Measurements from ENCODE around the gene LIF.

The LIF gene

DNA sequence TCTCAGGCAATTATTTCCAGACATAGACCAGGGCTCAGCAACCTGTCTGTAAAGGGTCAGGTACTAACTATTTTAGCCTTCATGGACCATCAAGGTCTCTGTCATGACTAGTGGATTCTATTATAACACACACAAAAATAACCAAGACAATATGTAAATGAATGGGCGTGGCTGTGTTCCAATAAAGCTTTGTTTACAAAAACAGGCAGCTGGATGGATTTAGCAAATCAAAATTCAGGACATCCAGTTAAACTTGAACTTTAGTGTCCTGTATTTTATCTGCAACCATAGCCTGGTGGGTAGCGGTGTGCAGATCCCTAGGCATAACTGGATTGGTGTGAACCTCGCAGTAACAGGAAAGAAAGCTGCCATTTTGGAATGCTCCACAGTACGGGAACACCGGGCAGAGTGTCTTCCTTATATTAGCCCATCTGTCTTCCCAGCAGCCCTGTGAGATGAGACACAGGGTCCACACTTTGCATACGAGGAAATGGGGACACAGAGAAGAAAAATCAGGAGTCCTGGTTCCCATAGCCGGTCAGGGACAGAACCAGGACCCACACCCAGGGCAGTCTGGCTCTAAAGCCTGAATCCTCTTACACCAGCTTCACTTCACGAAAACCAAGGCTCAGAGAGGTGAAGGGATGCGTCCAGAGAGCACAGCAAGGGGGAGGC, 15.6 kb downstream of the LIF start:
- ATAC-seq = no peak
- TF ChIP-seq TCF4 (CRISPR knock-in tag; IDR thresholded peaks at IDR 0.05; ENCODE audit: borderline replicate concordance) = no peak

DNA sequence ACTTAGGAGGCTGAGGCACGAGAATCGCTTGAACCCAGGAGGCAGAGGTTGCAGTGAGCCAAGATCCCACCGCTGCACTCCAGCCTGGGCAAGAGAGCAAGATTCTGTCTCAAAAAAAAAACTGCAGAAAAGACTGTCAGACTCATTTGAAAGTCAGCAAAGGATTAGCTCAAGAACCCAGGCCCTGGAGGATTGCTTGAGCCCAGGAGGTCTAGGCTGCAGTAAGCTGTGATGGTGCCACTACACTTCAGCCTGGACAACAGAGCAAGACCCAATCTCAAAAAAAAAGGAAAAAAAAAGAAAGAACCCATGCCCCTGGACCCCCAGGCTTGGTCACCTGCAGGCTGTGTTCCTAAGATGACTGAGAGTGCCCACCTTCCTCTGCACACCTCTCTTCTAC, 16.2 kb downstream of the LIF start:
- no peak for TF ChIP-seq TOX (CRISPR knock-in tag; IDR thresholded peaks at IDR 0.05; ENCODE audit: borderline replicate concordance)
- TF ChIP-seq ZFP3 (CRISPR knock-in tag; IDR thresholded peaks at IDR 0.05) = no peak
- TF ChIP-seq, protein P1, sequence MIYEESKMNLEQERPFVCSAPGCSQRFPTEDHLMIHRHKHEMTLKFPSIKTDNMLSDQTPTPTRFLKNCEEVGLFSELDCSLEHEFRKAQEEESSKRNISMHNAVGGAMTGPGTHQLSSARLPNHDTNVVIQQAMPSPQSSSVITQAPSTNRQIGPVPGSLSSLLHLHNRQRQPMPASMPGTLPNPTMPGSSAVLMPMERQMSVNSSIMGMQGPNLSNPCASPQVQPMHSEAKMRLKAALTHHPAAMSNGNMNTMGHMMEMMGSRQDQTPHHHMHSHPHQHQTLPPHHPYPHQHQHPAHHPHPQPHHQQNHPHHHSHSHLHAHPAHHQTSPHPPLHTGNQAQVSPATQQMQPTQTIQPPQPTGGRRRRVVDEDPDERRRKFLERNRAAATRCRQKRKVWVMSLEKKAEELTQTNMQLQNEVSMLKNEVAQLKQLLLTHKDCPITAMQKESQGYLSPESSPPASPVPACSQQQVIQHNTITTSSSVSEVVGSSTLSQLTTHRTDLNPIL (CRISPR knock-in tag; IDR thresholded peaks at IDR 0.05; ENCODE audit: low read depth) = no peak
- no peak for TF ChIP-seq ESRRG (CRISPR knock-in tag; IDR thresholded peaks at IDR 0.05)
- TF ChIP-seq, protein P2, sequence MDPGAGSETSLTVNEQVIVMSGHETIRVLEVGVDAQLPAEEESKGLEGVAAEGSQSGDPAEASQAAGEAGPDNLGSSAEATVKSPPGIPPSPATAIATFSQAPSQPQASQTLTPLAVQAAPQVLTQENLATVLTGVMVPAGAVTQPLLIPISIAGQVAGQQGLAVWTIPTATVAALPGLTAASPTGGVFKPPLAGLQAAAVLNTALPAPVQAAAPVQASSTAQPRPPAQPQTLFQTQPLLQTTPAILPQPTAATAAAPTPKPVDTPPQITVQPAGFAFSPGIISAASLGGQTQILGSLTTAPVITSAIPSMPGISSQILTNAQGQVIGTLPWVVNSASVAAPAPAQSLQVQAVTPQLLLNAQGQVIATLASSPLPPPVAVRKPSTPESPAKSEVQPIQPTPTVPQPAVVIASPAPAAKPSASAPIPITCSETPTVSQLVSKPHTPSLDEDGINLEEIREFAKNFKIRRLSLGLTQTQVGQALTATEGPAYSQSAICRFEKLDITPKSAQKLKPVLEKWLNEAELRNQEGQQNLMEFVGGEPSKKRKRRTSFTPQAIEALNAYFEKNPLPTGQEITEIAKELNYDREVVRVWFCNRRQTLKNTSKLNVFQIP (CRISPR knock-in tag; IDR thresholded peaks at IDR 0.05; ENCODE audit: borderline replicate concordance, low read depth) = no peak
- TF ChIP-seq, protein P3, sequence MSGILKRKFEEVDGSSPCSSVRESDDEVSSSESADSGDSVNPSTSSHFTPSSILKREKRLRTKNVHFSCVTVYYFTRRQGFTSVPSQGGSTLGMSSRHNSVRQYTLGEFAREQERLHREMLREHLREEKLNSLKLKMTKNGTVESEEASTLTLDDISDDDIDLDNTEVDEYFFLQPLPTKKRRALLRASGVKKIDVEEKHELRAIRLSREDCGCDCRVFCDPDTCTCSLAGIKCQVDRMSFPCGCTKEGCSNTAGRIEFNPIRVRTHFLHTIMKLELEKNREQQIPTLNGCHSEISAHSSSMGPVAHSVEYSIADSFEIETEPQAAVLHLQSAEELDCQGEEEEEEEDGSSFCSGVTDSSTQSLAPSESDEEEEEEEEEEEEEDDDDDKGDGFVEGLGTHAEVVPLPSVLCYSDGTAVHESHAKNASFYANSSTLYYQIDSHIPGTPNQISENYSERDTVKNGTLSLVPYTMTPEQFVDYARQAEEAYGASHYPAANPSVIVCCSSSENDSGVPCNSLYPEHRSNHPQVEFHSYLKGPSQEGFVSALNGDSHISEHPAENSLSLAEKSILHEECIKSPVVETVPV (CRISPR knock-in tag; IDR thresholded peaks at IDR 0.05) = no peak
- TF ChIP-seq ZNF565 (CRISPR knock-in tag; conservative IDR thresholded peaks at IDR 0.05; ENCODE audit: low read depth) = no peak
- TF ChIP-seq ZNF70 (CRISPR knock-in tag; IDR thresholded peaks at IDR 0.05) = no peak
- TF ChIP-seq, protein P4, sequence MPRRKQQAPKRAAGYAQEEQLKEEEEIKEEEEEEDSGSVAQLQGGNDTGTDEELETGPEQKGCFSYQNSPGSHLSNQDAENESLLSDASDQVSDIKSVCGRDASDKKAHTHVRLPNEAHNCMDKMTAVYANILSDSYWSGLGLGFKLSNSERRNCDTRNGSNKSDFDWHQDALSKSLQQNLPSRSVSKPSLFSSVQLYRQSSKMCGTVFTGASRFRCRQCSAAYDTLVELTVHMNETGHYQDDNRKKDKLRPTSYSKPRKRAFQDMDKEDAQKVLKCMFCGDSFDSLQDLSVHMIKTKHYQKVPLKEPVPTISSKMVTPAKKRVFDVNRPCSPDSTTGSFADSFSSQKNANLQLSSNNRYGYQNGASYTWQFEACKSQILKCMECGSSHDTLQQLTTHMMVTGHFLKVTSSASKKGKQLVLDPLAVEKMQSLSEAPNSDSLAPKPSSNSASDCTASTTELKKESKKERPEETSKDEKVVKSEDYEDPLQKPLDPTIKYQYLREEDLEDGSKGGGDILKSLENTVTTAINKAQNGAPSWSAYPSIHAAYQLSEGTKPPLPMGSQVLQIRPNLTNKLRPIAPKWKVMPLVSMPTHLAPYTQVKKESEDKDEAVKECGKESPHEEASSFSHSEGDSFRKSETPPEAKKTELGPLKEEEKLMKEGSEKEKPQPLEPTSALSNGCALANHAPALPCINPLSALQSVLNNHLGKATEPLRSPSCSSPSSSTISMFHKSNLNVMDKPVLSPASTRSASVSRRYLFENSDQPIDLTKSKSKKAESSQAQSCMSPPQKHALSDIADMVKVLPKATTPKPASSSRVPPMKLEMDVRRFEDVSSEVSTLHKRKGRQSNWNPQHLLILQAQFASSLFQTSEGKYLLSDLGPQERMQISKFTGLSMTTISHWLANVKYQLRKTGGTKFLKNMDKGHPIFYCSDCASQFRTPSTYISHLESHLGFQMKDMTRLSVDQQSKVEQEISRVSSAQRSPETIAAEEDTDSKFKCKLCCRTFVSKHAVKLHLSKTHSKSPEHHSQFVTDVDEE (CRISPR knock-in tag; IDR thresholded peaks at IDR 0.05) = no peak
- no peak for TF ChIP-seq ZFP30 (CRISPR knock-in tag; IDR thresholded peaks at IDR 0.05)
- no peak for TF ChIP-seq TCF4 (CRISPR knock-in tag; IDR thresholded peaks at IDR 0.05; ENCODE audit: borderline replicate concordance)
- TF ChIP-seq CSDC2 (CRISPR knock-in tag; IDR thresholded peaks at IDR 0.05) = no peak
- TF ChIP-seq RARB (CRISPR knock-in tag; IDR thresholded peaks at IDR 0.05) = no peak
- TF ChIP-seq ZNF8 (CRISPR knock-in tag; IDR thresholded peaks at IDR 0.05) = no peak
- no peak for TF ChIP-seq OSR1 (CRISPR knock-in tag; IDR thresholded peaks at IDR 0.05)
- no peak for TF ChIP-seq ISL1 (CRISPR knock-in tag; IDR thresholded peaks at IDR 0.05)
- TF ChIP-seq BACH2 (CRISPR knock-in tag; IDR thresholded peaks at IDR 0.05; ENCODE audit: borderline replicate concordance) = no peak
- TF ChIP-seq PPARA (CRISPR knock-in tag; IDR thresholded peaks at IDR 0.05; ENCODE audit: borderline replicate concordance) = no peak
- no peak for TF ChIP-seq ZC3H10 (CRISPR knock-in tag; IDR thresholded peaks at IDR 0.05)
- TF ChIP-seq, protein P5, sequence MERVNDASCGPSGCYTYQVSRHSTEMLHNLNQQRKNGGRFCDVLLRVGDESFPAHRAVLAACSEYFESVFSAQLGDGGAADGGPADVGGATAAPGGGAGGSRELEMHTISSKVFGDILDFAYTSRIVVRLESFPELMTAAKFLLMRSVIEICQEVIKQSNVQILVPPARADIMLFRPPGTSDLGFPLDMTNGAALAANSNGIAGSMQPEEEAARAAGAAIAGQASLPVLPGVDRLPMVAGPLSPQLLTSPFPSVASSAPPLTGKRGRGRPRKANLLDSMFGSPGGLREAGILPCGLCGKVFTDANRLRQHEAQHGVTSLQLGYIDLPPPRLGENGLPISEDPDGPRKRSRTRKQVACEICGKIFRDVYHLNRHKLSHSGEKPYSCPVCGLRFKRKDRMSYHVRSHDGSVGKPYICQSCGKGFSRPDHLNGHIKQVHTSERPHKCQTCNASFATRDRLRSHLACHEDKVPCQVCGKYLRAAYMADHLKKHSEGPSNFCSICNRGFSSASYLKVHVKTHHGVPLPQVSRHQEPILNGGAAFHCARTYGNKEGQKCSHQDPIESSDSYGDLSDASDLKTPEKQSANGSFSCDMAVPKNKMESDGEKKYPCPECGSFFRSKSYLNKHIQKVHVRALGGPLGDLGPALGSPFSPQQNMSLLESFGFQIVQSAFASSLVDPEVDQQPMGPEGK (CRISPR knock-in tag; IDR thresholded peaks at IDR 0.05; ENCODE audit: borderline replicate concordance) = no peak
- ATAC-seq = no peak

DNA sequence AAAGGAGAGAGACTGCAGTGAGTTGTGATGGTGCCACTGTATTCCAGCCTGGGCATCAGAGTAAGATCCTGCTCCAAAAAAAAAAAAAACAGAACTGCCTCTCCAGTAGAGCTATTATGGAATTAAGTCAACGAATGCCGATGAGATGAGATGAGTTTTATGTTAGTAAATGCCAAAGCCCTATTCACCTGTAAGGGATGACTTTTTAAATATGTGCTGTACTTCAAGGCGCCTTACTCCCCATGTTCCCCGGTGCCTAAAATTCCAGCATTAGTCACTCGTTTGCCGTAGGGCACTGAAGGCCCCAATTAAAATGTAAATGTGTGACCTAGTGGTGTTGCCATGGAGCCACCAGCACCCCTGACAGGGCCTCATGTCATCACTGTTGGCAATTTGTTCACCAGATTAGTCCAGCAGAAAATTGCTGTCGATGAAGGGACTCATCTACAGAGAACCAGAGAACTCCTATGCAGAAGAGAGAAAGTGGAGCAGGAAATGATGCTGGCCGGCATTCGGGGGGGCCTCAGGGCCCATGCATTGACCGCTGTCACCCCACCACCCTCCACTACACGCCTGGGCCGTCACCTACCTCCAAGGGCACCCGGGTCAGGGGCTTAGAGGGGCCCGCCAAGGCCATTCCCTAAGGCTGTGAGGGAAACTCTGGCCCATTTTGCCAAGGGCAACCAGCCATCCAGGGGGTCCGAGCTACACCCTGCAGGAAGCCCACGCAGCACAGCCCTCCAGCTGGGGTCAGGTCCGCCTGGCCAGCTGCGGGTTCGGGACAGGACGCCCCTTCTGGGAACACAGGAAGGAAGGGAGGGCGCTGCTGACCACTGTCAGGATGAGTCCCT, 17.8 kb downstream of the LIF start:
- ATAC-seq = no peak
- TF ChIP-seq SNAI2 (CRISPR knock-in tag; IDR thresholded peaks at IDR 0.05) = no peak
- TF ChIP-seq, protein P2 (CRISPR knock-in tag; IDR thresholded peaks at IDR 0.05; ENCODE audit: borderline replicate concordance, low read depth) = no peak
- TF ChIP-seq OSR1 (CRISPR knock-in tag; IDR thresholded peaks at IDR 0.05) = no peak
- TF ChIP-seq, protein P5 (CRISPR knock-in tag; IDR thresholded peaks at IDR 0.05; ENCODE audit: borderline replicate concordance) = no peak
- TF ChIP-seq PPARA (CRISPR knock-in tag; IDR thresholded peaks at IDR 0.05; ENCODE audit: borderline replicate concordance) = no peak
- TF ChIP-seq ZNF70 (CRISPR knock-in tag; IDR thresholded peaks at IDR 0.05) = no peak
- no peak for TF ChIP-seq ARNTL (CRISPR knock-in tag; IDR thresholded peaks at IDR 0.05; ENCODE audit: borderline replicate concordance, low read depth)
- TF ChIP-seq RARB (CRISPR knock-in tag; IDR thresholded peaks at IDR 0.05) = no peak
- no peak for TF ChIP-seq ZFP30 (CRISPR knock-in tag; IDR thresholded peaks at IDR 0.05)
- no peak for TF ChIP-seq ZNF8 (CRISPR knock-in tag; IDR thresholded peaks at IDR 0.05)

Measured in SK-N-SH treated with all-trans-retinoic acid at 6 μM for 48 hours (cell line).